GM21786 (cell line): ENCODE data around the gene ZBTB12.
"Not testable (repeated sequence)": the region's sequence is repeated elsewhere in the genome, so short reads cannot be mapped to it uniquely, and the experiment has no call there.

Experiments
- ATAC-seq: cut with Tn5 transposase; IDR thresholded peaks from one replicate; pipeline ENCODE4 v1.9.1; 2021; ENCODE audit not compliant: unreplicated experiment

Gene ZBTB12

GRCh38 chr6:31901953-31902643, at the start of gene ZBTB12:
Gene ZBTB12 (minus strand): TSS chr6:31902086. CDS start chr6:31901305, 781 bp downstream.
- ATAC-seq: peak; percentile 48

GRCh38 chr6:31949926-31950548, 48.2 kb upstream of the ZBTB12 start:
- no peak for ATAC-seq

- no peak for ATAC-seq
Measured at GRCh38 chr6:31948753-31949413, 47.0 kb upstream of the ZBTB12 start.

- ATAC-seq: no peak
Measured at GRCh38 chr6:31948306-31948705, 46.4 kb upstream of the ZBTB12 start.

- ATAC-seq: no peak
Measured at GRCh38 chr6:31947864-31948263, 46.0 kb upstream of the ZBTB12 start.

GRCh38 chr6:31947070-31947675, 45.3 kb upstream of the ZBTB12 start:
- no peak for ATAC-seq

GRCh38 chr6:31946370-31946885, 44.5 kb upstream of the ZBTB12 start:
- ATAC-seq: no peak

GRCh38 chr6:31945507-31946369, 43.9 kb upstream of the ZBTB12 start, which contains the start of gene CFB:
Gene CFB (plus strand): TSS chr6:31946095. CDS start chr6:31946222, 127 bp downstream.
- ATAC-seq: no peak

GRCh38 chr6:31945154-31945506, 43.2 kb upstream of the ZBTB12 start:
- no peak for ATAC-seq

GRCh38 chr6:31943742-31944141, 41.9 kb upstream of the ZBTB12 start:
- ATAC-seq: no peak

- ATAC-seq: no peak
Measured at GRCh38 chr6:31940256-31940664, 38.4 kb upstream of the ZBTB12 start.

GRCh38 chr6:31935823-31936222, 33.9 kb upstream of the ZBTB12 start:
- no peak for ATAC-seq

- ATAC-seq: no peak
Measured at GRCh38 chr6:31935021-31935420, 33.1 kb upstream of the ZBTB12 start.

- no peak for ATAC-seq
Measured at GRCh38 chr6:31933537-31933936, 31.7 kb upstream of the ZBTB12 start.

- not testable (repeated sequence) for ATAC-seq
Measured at GRCh38 chr6:31932137-31932536, 30.3 kb upstream of the ZBTB12 start.

GRCh38 chr6:31930962-31931361, 29.1 kb upstream of the ZBTB12 start:
- ATAC-seq: no peak

- ATAC-seq: no peak
Measured at GRCh38 chr6:31928672-31928939, 26.7 kb upstream of the ZBTB12 start.

GRCh38 chr6:31927863-31928671, 26.2 kb upstream of the ZBTB12 start:
- ATAC-seq: no peak

GRCh38 chr6:31927242-31927862, 25.5 kb upstream of the ZBTB12 start, which contains the start of gene C2:
Gene C2 (plus strand): TSS chr6:31927717. CDS start chr6:31927753, 36 bp downstream.
- no peak for ATAC-seq
